ENCODE results near the gene TMEM30A. TPM values are rescaled to one million over a fixed set of nuclear protein-coding genes. Genes with fewer than 3 reads are reported as not detected.

Gene TMEM30A
- total and polyA plus RNA-seq, 4 donors: 33.3 to 71.0 (median 45.4) TPM

GRCh38 chr6:75268121-75268987, 16.2 kb downstream of the TMEM30A start (continued):
- no peak for TF ChIP-seq CTCF (IDR thresholded peaks at IDR 0.05; ENCODE audit: low read depth, low read length, missing input control)

GRCh38 chr6:75267461-75267860, 17.1 kb downstream of the TMEM30A start:
- TF ChIP-seq YY1 (IDR thresholded peaks at IDR 0.05) (no peak), RXRA (IDR thresholded peaks at IDR 0.05) (no peak), GABPA (IDR thresholded peaks at IDR 0.05 in 1 of 2, conservative IDR thresholded peaks at IDR 0.05 in 1 of 2) (no peak), MAX (IDR thresholded peaks at IDR 0.05) (no peak), EGR1 (IDR thresholded peaks at IDR 0.05; ENCODE audit: low read depth in 2 of 2) (no peak), SP1 (IDR thresholded peaks at IDR 0.05) (no peak), FOXA1 (IDR thresholded peaks at IDR 0.05) (no peak), REST (IDR thresholded peaks at IDR 0.05) (no peak), RAD21 (IDR thresholded peaks at IDR 0.05) (no peak), FOXA2 (IDR thresholded peaks at IDR 0.05) (no peak), ZBTB33 (IDR thresholded peaks at IDR 0.05) (no peak), CTCF (IDR thresholded peaks at IDR 0.05; ENCODE audit: low read depth, low read length, missing input control) (no peak), TAF1 (conservative IDR thresholded peaks at IDR 0.05) (no peak), JUND (IDR thresholded peaks at IDR 0.05) (no peak), HNF4G (IDR thresholded peaks at IDR 0.05) (no peak), HNF4A (conservative IDR thresholded peaks at IDR 0.05) (no peak), ATF3 (IDR thresholded peaks at IDR 0.05) (no peak), NR2F2 (IDR thresholded peaks at IDR 0.05) (no peak)
- WGBS: 49% methylated on average over 4 of the region's 4 CpGs
- no peak overlapping the region for H3K27ac ChIP-seq (ENCODE audit: low read depth in 1 of 2, low read length in 2 of 2)
- no peak overlapping the region for H3K4me3 ChIP-seq (ENCODE audit: low read depth in 1 of 3, low read length in 3 of 3)
- DNase-seq (ENCODE audit: low spot score): no peak
- peaks cover 0 to 15% (median 7%) of the 10 kb centered on the region in 4 donors for H3K36me3 ChIP-seq (ENCODE audit: control insufficient read depth in 4 of 4, insufficient read depth in 3 of 4, low read depth in 1 of 4, low read length in 3 of 4)
- no peak overlapping the region for H3K9ac ChIP-seq (ENCODE audit: low read depth in 1 of 2, low read length in 2 of 2)
- H3K27me3 ChIP-seq (ENCODE audit: control insufficient read depth in 4 of 4, insufficient read depth in 4 of 4, low read length in 3 of 4): no peaks in the 10 kb centered on the region
- peaks cover 0 to 8% (median under 1%) of the 10 kb centered on the region in 4 donors for H3K4me1 ChIP-seq (ENCODE audit: control insufficient read depth in 4 of 4, insufficient read depth in 4 of 4, low read length in 3 of 4)
- no peaks in the 10 kb centered on the region for H3K9me3 ChIP-seq (ENCODE audit: control insufficient read depth in 4 of 4, low read length in 3 of 4)

Measured in liver (tissue), 9 donors.